Adipocyte (in vitro differentiated cells): Measurements from ENCODE around the gene ARCN1.
"Not testable (repeated sequence)": the region's sequence is repeated elsewhere in the genome, so short reads cannot be mapped to it uniquely, and the experiment has no call there.

Source experiments
- DNase-seq: peaks from one replicate; pipeline ENCODE4 v3.0.0-alpha.2; 2015; ENCODE audit warnings: low read depth
- H3K27me3 ChIP-seq: replicated peaks from 2 replicates; pipeline ENCODE4 v1.7.0; 2013; ENCODE audit warnings: mild to moderate bottlenecking, low read length, moderate library complexity; ENCODE audit not compliant: control insufficient read depth, insufficient read depth
- H3K36me3 ChIP-seq: 2 replicates; pipeline ENCODE4 v1.7.0; 2013; ENCODE audit warnings: low read length, mild to moderate bottlenecking, moderate library complexity; ENCODE audit not compliant: control insufficient read depth, insufficient read depth, severe bottlenecking
- H3K4me1 ChIP-seq: 2 replicates; pipeline ENCODE4 v1.7.0; 2013; ENCODE audit warnings: mild to moderate bottlenecking, low read length, moderate library complexity; ENCODE audit not compliant: control insufficient read depth, insufficient read depth
- H3K4me3 ChIP-seq: 2 replicates; pipeline ENCODE4 v1.7.0; 2013; ENCODE audit warnings: mild to moderate bottlenecking, low read length, moderate library complexity
- H3K9ac ChIP-seq: 2 replicates; pipeline ENCODE4 v1.7.0; 2013; ENCODE audit warnings: mild to moderate bottlenecking, low read length, moderate library complexity
- H3K9me3 ChIP-seq: 2 replicates; pipeline ENCODE4 v1.7.0; 2013; ENCODE audit warnings: mild to moderate bottlenecking, low read length, moderate library complexity; ENCODE audit not compliant: control insufficient read depth

ARCN1 gene

GRCh38 chr11:118592616-118593367, 20.6 kb downstream of the ARCN1 start:
- peaks cover 25% of the 10 kb centered on the region for H3K4me1 ChIP-seq
- DNase-seq = peak; percentile 20
- no peaks in the 10 kb centered on the region for H3K27me3 ChIP-seq
- H3K9ac ChIP-seq = peak overlapping the region; percentile 35
- H3K36me3 ChIP-seq = peaks cover 91% of the 10 kb centered on the region
- H3K4me3 ChIP-seq = no peak overlapping the region
- no peaks in the 10 kb centered on the region for H3K9me3 ChIP-seq

- H3K27me3 ChIP-seq, H3K9me3 ChIP-seq, H3K4me3 ChIP-seq: not testable (repeated sequence)
- H3K36me3 ChIP-seq = peaks cover 93% of the 10 kb centered on the region
- peak overlapping the region; percentile 9 for H3K9ac ChIP-seq
- DNase-seq = peak; percentile 72
- peaks cover 25% of the 10 kb centered on the region for H3K4me1 ChIP-seq
These were observed 22.8 kb downstream of the ARCN1 start for GRCh38 chr11:118594984-118595383.

GRCh38 chr11:118596224-118597146, 24.3 kb downstream of the ARCN1 start:
- Histone ChIP-seq H3K9me3 (no peaks in the 10 kb centered on the region), H3K4me3 (no peak overlapping the region), H3K4me1 (peaks cover 26% of the 10 kb centered on the region), H3K9ac (peak overlapping the region; percentile 5), H3K27me3 (no peaks in the 10 kb centered on the region), H3K36me3 (peaks cover 92% of the 10 kb centered on the region)
- no peak for DNase-seq

- no peaks in the 10 kb centered on the region for H3K27me3 ChIP-seq
- H3K4me1 ChIP-seq = peaks cover 31% of the 10 kb centered on the region
- no peak overlapping the region for H3K9ac ChIP-seq
- H3K9me3 ChIP-seq = no peaks in the 10 kb centered on the region
- peaks cover 88% of the 10 kb centered on the region for H3K36me3 ChIP-seq
- no peak for DNase-seq
- H3K4me3 ChIP-seq = no peak overlapping the region
These were observed 25.3 kb downstream of the ARCN1 start for GRCh38 chr11:118597556-118597955.

- Histone ChIP-seq H3K4me3 (no peak overlapping the region), H3K4me1 (peaks cover 58% of the 10 kb centered on the region), H3K9ac (peak overlapping the region; percentile 50), H3K36me3 (peaks cover 47% of the 10 kb centered on the region), H3K27me3 (no peaks in the 10 kb centered on the region), H3K9me3 (no peaks in the 10 kb centered on the region)
- no peak for DNase-seq
These were observed 30.1 kb downstream of the ARCN1 start for GRCh38 chr11:118602331-118602730.

GRCh38 chr11:118603709-118604108, 31.5 kb downstream of the ARCN1 start:
- Histone ChIP-seq H3K36me3 (peaks cover 33% of the 10 kb centered on the region), H3K4me1 (peaks cover 60% of the 10 kb centered on the region), H3K9ac (peak overlapping the region; percentile 76)
- not testable (repeated sequence) for H3K4me3 ChIP-seq, H3K27me3 ChIP-seq, DNase-seq, H3K9me3 ChIP-seq

- peak overlapping the region; percentile 59 for H3K4me3 ChIP-seq
- H3K4me1 ChIP-seq = peaks cover 68% of the 10 kb centered on the region
- peak; percentile 14 for DNase-seq
- peak overlapping the region; percentile 76 for H3K9ac ChIP-seq
- H3K9me3 ChIP-seq = no peaks in the 10 kb centered on the region
- no peaks in the 10 kb centered on the region for H3K27me3 ChIP-seq
- H3K36me3 ChIP-seq = peaks cover 24% of the 10 kb centered on the region
These were observed 32.4 kb downstream of the ARCN1 start for GRCh38 chr11:118604566-118604965.

GRCh38 chr11:118605116-118605867, 33.1 kb downstream of the ARCN1 start:
- DNase-seq = peak; percentile 98
- Histone ChIP-seq H3K4me3 (peak overlapping the region; percentile 62), H3K27me3 (no peaks in the 10 kb centered on the region), H3K36me3 (peaks cover 17% of the 10 kb centered on the region), H3K9ac (peak overlapping the region; percentile 76), H3K4me1 (peaks cover 73% of the 10 kb centered on the region), H3K9me3 (no peaks in the 10 kb centered on the region)

GRCh38 chr11:118606157-118606843, 34.1 kb downstream of the ARCN1 start:
- Histone ChIP-seq H3K4me3 (peak overlapping the region; percentile 62), H3K4me1 (peaks cover 80% of the 10 kb centered on the region)

GRCh38 chr11:118606844-118607228, 34.6 kb downstream of the ARCN1 start:
- H3K4me1 ChIP-seq = peaks cover 79% of the 10 kb centered on the region
- no peaks in the 10 kb centered on the region for H3K27me3 ChIP-seq
- peak overlapping the region; percentile 73 for H3K9ac ChIP-seq
- H3K9me3 ChIP-seq = no peaks in the 10 kb centered on the region
- peak; percentile 9 for DNase-seq
- H3K36me3 ChIP-seq = peaks cover 3% of the 10 kb centered on the region
- H3K4me3 ChIP-seq = peak overlapping the region; percentile 30

More at GRCh38 chr11:118606157-118606843, 34.1 kb downstream of the ARCN1 start:
- Histone ChIP-seq H3K9me3 (no peaks in the 10 kb centered on the region), H3K27me3 (no peaks in the 10 kb centered on the region), H3K36me3 (peaks cover 8% of the 10 kb centered on the region), H3K9ac (peak overlapping the region; percentile 73)
- DNase-seq = peak; percentile 20
